OCI-LY7 (cell line): ENCODE measurements around the gene WDR41. TPM values are rescaled to one million over a fixed set of nuclear protein-coding genes. Genes with fewer than 3 reads are reported as not detected.

ENCODE experiments used
- BruUV-seq: library from RNA; stranded (reverse); fragments of 400-500 nt; replicated peaks from 2 replicates; lab custom pipeline; 2021; lab: Mats Ljungman, UMichigan
- CTCF ChIA-PET: fragments of 300-600 bp; sonication (Branson Sonifier 250); formaldehyde crosslinking; loops from one replicate; lab custom pipeline; 2022; ENCODE audit warnings: antibody characterized with exemption; ENCODE audit not compliant: unreplicated experiment; lab: Charles Lee
- POLR2A ChIA-PET: fragments of 300-600 bp; sonication (Branson Sonifier 250); formaldehyde crosslinking; loops from one replicate; lab custom pipeline; 2022; ENCODE audit warnings: antibody characterized with exemption; lab: Charles Lee
- DNase-seq: peaks from one replicate; pipeline ENCODE4 v3.0.0-alpha.2; 2015; ENCODE audit warnings: low spot score
- H2AFZ ChIP-seq: fragments of 200-600 bp; sonication (generic), shearing (Covaris generic); 2 replicates; pipeline ENCODE4 v1.6.1; 2014; ENCODE audit warnings: mild to moderate bottlenecking, antibody characterized with exemption, low read length, moderate library complexity
- H3K27ac ChIP-seq: fragments of 200-600 bp; sonication (generic); 2 replicates; pipeline ENCODE4 v1.5.1; 2014; ENCODE audit warnings: mixed run types, low read depth, mild to moderate bottlenecking, moderate library complexity, low read length, inconsistent platforms; ENCODE audit not compliant: poor library complexity, severe bottlenecking
- H3K36me3 ChIP-seq: fragments of 200-600 bp; sonication (generic); 2 replicates; pipeline ENCODE4 v1.6.1; 2014; ENCODE audit warnings: mild to moderate bottlenecking, antibody characterized with exemption, low read length, moderate library complexity, mixed read lengths; ENCODE audit not compliant: insufficient read depth
- H3K4me1 ChIP-seq: fragments of 200-600 bp; sonication (generic); 2 replicates; pipeline ENCODE4 v1.5.1; 2014; ENCODE audit warnings: mild to moderate bottlenecking, low read length; ENCODE audit not compliant: insufficient read depth, poor library complexity, severe bottlenecking
- H3K4me2 ChIP-seq: fragments of 200-600 bp; sonication (generic); 2 replicates; pipeline ENCODE4 v1.6.1; 2014; ENCODE audit warnings: mild to moderate bottlenecking, low read length
- H3K4me3 ChIP-seq: fragments of 200-600 bp; sonication (generic); 2 replicates; pipeline ENCODE4 v1.5.1; 2014; ENCODE audit warnings: mild to moderate bottlenecking, low read depth, low read length; ENCODE audit not compliant: poor library complexity, severe bottlenecking
- H3K79me2 ChIP-seq: fragments of 200-600 bp; sonication (generic); 2 replicates; pipeline ENCODE4 v1.6.1; 2016; ENCODE audit warnings: low read depth, mild to moderate bottlenecking, low read length, moderate library complexity, mixed read lengths; ENCODE audit not compliant: insufficient read depth
- H3K9me2 ChIP-seq: fragments of 200-600 bp; sonication (generic); 2 replicates; pipeline ENCODE4 v1.6.1; 2016; ENCODE audit warnings: mild to moderate bottlenecking, low read length, mixed read lengths; ENCODE audit not compliant: insufficient read depth
- H3K9me3 ChIP-seq: fragments of 200-600 bp; sonication (generic); 2 replicates; pipeline ENCODE4 v1.6.1; 2014; ENCODE audit warnings: mild to moderate bottlenecking, mixed run types, low read length, mixed read lengths
- H4K20me1 ChIP-seq: fragments of 200-600 bp; sonication (generic); 2 replicates; pipeline ENCODE4 v1.6.1; 2014; ENCODE audit warnings: mild to moderate bottlenecking, antibody characterized with exemption, low read length, moderate library complexity, mixed read lengths; ENCODE audit not compliant: insufficient read depth
- EZH2phosphoT487 ChIP-seq: fragments of 200-600 bp; sonication (generic); IDR thresholded peaks from 2 replicates; pipeline ENCODE4 v1.6.1; 2018; ENCODE audit warnings: low read depth, borderline replicate concordance, mild to moderate bottlenecking, mixed run types, antibody characterized with exemption, low read length, moderate library complexity, mixed read lengths
- intact Hi-C: fragments of 100-400 bp; cut with micrococcal nuclease; formaldehyde crosslinking; loops from one replicate; pipeline ENCODE4 v1.10.0; 2022; ENCODE audit not compliant: unreplicated experiment
- total RNA-seq, 2 experiments: library from RNA; depleted of rRNA in 1 of 2; stranded (reverse); fragments of >200 nt in 1 of 2; shearing (Covaris generic) in 1 of 2; gene quantifications; 2 replicates each; pipeline ENCODE4 v1.2.3, GENCODE V29; 2014 to 2022
- TF ChIP-seq, protein P1 (sequence below): fragments of 200-600 bp; sonication (generic); conservative IDR thresholded peaks from 2 replicates; pipeline ENCODE4 v1.5.1; 2014; ENCODE audit warnings: mild to moderate bottlenecking, antibody characterized with exemption, low read length, moderate library complexity, mixed read lengths

WDR41 gene
- total RNA-seq, 2 experiments from 2014 or later, result 75.1 to 80.2 TPM

- no peak for TF ChIP-seq EZH2phosphoT487
- TF ChIP-seq, protein P1, sequence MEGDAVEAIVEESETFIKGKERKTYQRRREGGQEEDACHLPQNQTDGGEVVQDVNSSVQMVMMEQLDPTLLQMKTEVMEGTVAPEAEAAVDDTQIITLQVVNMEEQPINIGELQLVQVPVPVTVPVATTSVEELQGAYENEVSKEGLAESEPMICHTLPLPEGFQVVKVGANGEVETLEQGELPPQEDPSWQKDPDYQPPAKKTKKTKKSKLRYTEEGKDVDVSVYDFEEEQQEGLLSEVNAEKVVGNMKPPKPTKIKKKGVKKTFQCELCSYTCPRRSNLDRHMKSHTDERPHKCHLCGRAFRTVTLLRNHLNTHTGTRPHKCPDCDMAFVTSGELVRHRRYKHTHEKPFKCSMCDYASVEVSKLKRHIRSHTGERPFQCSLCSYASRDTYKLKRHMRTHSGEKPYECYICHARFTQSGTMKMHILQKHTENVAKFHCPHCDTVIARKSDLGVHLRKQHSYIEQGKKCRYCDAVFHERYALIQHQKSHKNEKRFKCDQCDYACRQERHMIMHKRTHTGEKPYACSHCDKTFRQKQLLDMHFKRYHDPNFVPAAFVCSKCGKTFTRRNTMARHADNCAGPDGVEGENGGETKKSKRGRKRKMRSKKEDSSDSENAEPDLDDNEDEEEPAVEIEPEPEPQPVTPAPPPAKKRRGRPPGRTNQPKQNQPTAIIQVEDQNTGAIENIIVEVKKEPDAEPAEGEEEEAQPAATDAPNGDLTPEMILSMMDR, result no peak
- Histone ChIP-seq H3K4me1 (no peaks in the 10 kb centered on the region), H3K79me2 (no peaks in the 10 kb centered on the region), H3K27ac (no peak overlapping the region), H3K9me2 (no peaks in the 10 kb centered on the region), H4K20me1 (no peaks in the 10 kb centered on the region), H3K4me2 (no peak overlapping the region), H3K9me3 (no peaks in the 10 kb centered on the region), H3K36me3 (no peaks in the 10 kb centered on the region), H3K4me3 (no peak overlapping the region), H2AFZ (no peak overlapping the region)
- no peak for DNase-seq
- POLR2A ChIA-PET, result interaction anchor here (0.6 kb wide), 1 partner anchor 361 kb away, joined by 3 read pairs; no protein-coding TSS in a partner anchor
- intact Hi-C loops, result no loop called here
- CTCF ChIA-PET, result no interaction called here
- no TSS peak for BruUV-seq
Observed at GRCh38 chr5:77499973-77500372, 7.9 kb upstream of the WDR41 start.

GRCh38 chr5:77499441-77499840 lies 7.3 kb upstream of the WDR41 start:
- Histone ChIP-seq H3K4me1 (no peaks in the 10 kb centered on the region), H2AFZ (no peak overlapping the region), H3K4me3 (no peak overlapping the region), H3K9me2 (no peaks in the 10 kb centered on the region), H4K20me1 (no peaks in the 10 kb centered on the region), H3K27ac (no peak overlapping the region), H3K4me2 (no peak overlapping the region), H3K36me3 (no peaks in the 10 kb centered on the region), H3K79me2 (no peaks in the 10 kb centered on the region), H3K9me3 (no peaks in the 10 kb centered on the region)
- POLR2A ChIA-PET, result no interaction called here
- no peak for DNase-seq
- BruUV-seq, result no TSS peak
- intact Hi-C loops, result no loop called here
- no peak for TF ChIP-seq EZH2phosphoT487
- TF ChIP-seq, protein P1, result no peak
- CTCF ChIA-PET, result no interaction called here

DNA sequence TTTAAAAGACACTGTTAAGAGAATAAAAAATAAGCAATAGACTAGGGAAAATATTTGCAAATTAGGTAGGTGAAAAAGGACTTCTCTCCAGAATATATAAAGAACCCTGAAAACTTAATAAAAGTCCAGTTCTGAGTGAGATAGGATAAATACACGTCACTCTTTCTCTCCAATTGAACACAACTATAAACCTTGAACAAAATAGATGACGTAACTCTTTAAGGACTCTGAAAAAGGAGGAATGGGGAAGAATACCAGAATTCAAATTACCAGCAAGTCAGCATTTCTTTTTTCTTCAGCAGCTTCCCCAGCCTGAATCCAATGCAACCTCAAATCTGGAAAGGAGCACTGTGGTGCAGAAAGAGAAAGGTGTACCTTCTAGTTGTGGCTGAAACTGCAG lies 6.8 kb upstream of the WDR41 start:
- Histone ChIP-seq H4K20me1 (no peaks in the 10 kb centered on the region), H3K4me2 (no peak overlapping the region), H3K27ac (no peak overlapping the region), H3K36me3 (no peaks in the 10 kb centered on the region), H3K9me2 (no peaks in the 10 kb centered on the region), H3K4me3 (no peak overlapping the region), H2AFZ (no peak overlapping the region), H3K4me1 (no peaks in the 10 kb centered on the region), H3K79me2 (no peaks in the 10 kb centered on the region), H3K9me3 (no peaks in the 10 kb centered on the region)
- ChIA-PET CTCF (no interaction called here), POLR2A (interaction anchor here (0.6 kb wide), 1 partner anchor 13 kb away, joined by 3 read pairs; no protein-coding TSS in a partner anchor)
- intact Hi-C loops, result no loop called here
- TF ChIP-seq, protein P1, result no peak
- no peak for TF ChIP-seq EZH2phosphoT487
- no peak for DNase-seq
- no TSS peak for BruUV-seq
